ENCODE measurements around the gene ENTPD1. TPM values are rescaled to one million over a fixed set of nuclear protein-coding genes. Genes with fewer than 3 reads are reported as not detected.

ENTPD1 gene
- total and polyA plus RNA-seq, 10 of the 15 experiments (the other 5 are each of a cell fraction or from before 2014, with no cell fraction given), result 110 to 413 (median 161) TPM

DNA sequence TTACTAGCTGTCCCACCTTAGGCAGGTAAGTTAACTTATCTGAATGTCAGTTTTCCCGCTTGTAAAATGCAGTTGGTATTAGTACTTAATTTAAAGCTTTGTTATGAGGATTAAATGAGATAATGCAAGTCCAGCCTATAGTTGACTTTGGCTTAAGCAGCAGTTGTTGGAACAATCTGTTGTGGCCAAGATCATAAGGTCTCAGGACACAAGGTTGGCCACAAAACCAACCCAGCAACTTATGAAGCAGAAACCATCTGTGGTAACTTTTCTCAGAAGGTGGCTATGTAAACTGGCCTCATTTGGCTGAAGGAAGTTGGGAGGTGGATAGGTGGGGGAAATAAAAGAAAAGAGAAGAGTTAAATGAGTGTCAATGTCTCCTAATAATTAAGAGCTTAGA lies 29.4 kb downstream of the ENTPD1 start (continued):
- TF ChIP-seq, protein P1, sequence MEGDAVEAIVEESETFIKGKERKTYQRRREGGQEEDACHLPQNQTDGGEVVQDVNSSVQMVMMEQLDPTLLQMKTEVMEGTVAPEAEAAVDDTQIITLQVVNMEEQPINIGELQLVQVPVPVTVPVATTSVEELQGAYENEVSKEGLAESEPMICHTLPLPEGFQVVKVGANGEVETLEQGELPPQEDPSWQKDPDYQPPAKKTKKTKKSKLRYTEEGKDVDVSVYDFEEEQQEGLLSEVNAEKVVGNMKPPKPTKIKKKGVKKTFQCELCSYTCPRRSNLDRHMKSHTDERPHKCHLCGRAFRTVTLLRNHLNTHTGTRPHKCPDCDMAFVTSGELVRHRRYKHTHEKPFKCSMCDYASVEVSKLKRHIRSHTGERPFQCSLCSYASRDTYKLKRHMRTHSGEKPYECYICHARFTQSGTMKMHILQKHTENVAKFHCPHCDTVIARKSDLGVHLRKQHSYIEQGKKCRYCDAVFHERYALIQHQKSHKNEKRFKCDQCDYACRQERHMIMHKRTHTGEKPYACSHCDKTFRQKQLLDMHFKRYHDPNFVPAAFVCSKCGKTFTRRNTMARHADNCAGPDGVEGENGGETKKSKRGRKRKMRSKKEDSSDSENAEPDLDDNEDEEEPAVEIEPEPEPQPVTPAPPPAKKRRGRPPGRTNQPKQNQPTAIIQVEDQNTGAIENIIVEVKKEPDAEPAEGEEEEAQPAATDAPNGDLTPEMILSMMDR (IDR thresholded peaks at IDR 0.05 in 2 of 3, conservative IDR thresholded peaks at IDR 0.05 in 1 of 3; ENCODE audit: control insufficient read depth in 2 of 3, extremely low read depth in 1 of 3, insufficient read depth in 1 of 3, low read depth in 3 of 3, low read length in 3 of 3), result no peak
- TF ChIP-seq EZH2 (IDR thresholded peaks at IDR 0.05; ENCODE audit: borderline replicate concordance, control insufficient read depth, low read depth, low read length), result peak; percentile 56; the same call in 1 of the 2 replicates
- peak in 1 of 2 experiments; percentile 17; a peak in 2 of 4 replicates for TF ChIP-seq IKZF2 (IDR thresholded peaks at IDR 0.05)
- TF ChIP-seq BCL11A (IDR thresholded peaks at IDR 0.05; ENCODE audit: low read depth, low read length), result peak; percentile 55; the same call in 1 of the 2 replicates
- TF ChIP-seq HDAC6 (IDR thresholded peaks at IDR 0.05; ENCODE audit: unreplicated experiment), result no peak
- no peak for TF ChIP-seq USF2 (IDR thresholded peaks at IDR 0.05; ENCODE audit: borderline replicate concordance, low read depth, low read length)
- TF ChIP-seq RUNX3 (IDR thresholded peaks at IDR 0.05; ENCODE audit: low read length), result peak; percentile 97
- no peak for TF ChIP-seq STAT3 (IDR thresholded peaks at IDR 0.05; ENCODE audit: low read depth, low read length)
- no peak for TF ChIP-seq NR2C2 (IDR thresholded peaks at IDR 0.05; ENCODE audit: borderline replicate concordance, control insufficient read depth, insufficient read length, low read depth)
- TF ChIP-seq, protein P2, sequence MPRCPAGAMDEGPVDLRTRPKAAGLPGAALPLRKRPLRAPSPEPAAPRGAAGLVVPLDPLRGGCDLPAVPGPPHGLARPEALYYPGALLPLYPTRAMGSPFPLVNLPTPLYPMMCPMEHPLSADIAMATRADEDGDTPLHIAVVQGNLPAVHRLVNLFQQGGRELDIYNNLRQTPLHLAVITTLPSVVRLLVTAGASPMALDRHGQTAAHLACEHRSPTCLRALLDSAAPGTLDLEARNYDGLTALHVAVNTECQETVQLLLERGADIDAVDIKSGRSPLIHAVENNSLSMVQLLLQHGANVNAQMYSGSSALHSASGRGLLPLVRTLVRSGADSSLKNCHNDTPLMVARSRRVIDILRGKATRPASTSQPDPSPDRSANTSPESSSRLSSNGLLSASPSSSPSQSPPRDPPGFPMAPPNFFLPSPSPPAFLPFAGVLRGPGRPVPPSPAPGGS (IDR thresholded peaks at IDR 0.05; ENCODE audit: borderline replicate concordance, insufficient read depth, low read depth, low read length, poor library complexity, severe bottlenecking), result peak; percentile 17
- TF ChIP-seq EED (IDR thresholded peaks at IDR 0.05; ENCODE audit: low read depth), result peak; percentile 40; the same call in 1 of the 2 replicates
- peak in 1 of 2 experiments; percentile 19; a peak in 2 of 4 replicates for TF ChIP-seq ETV6 (conservative IDR thresholded peaks at IDR 0.05 in 1 of 2, IDR thresholded peaks at IDR 0.05 in 1 of 2; ENCODE audit: borderline replicate concordance in 1 of 2, low read depth in 1 of 2)
- no peak for TF ChIP-seq NFXL1 (IDR thresholded peaks at IDR 0.05; ENCODE audit: borderline replicate concordance)
- no peak for TF ChIP-seq SP1 (IDR thresholded peaks at IDR 0.05; ENCODE audit: low read depth, low read length)
- TF ChIP-seq, protein P3, sequence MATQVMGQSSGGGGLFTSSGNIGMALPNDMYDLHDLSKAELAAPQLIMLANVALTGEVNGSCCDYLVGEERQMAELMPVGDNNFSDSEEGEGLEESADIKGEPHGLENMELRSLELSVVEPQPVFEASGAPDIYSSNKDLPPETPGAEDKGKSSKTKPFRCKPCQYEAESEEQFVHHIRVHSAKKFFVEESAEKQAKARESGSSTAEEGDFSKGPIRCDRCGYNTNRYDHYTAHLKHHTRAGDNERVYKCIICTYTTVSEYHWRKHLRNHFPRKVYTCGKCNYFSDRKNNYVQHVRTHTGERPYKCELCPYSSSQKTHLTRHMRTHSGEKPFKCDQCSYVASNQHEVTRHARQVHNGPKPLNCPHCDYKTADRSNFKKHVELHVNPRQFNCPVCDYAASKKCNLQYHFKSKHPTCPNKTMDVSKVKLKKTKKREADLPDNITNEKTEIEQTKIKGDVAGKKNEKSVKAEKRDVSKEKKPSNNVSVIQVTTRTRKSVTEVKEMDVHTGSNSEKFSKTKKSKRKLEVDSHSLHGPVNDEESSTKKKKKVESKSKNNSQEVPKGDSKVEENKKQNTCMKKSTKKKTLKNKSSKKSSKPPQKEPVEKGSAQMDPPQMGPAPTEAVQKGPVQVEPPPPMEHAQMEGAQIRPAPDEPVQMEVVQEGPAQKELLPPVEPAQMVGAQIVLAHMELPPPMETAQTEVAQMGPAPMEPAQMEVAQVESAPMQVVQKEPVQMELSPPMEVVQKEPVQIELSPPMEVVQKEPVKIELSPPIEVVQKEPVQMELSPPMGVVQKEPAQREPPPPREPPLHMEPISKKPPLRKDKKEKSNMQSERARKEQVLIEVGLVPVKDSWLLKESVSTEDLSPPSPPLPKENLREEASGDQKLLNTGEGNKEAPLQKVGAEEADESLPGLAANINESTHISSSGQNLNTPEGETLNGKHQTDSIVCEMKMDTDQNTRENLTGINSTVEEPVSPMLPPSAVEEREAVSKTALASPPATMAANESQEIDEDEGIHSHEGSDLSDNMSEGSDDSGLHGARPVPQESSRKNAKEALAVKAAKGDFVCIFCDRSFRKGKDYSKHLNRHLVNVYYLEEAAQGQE (IDR thresholded peaks at IDR 0.05; ENCODE audit: low read depth, low read length), result no peak
- TF ChIP-seq ATF2 (IDR thresholded peaks at IDR 0.05; ENCODE audit: low read length), result peak; percentile 78
- TF ChIP-seq ZNF274 (IDR thresholded peaks at IDR 0.05; ENCODE audit: insufficient read depth, insufficient read length), result no peak
- no peak for TF ChIP-seq GABPA (IDR thresholded peaks at IDR 0.05; ENCODE audit: low read depth)
